Neuron (in vitro differentiated cells): ENCODE data around the gene KLHL5.
"Not testable (repeated sequence)": the region's sequence is repeated elsewhere in the genome, so short reads cannot be mapped to it uniquely, and the experiment has no call there.

Experiments used
- H2AFZ ChIP-seq: one replicate; pipeline ENCODE4 v1.6.1; 2013; ENCODE audit warnings: low read depth, mild to moderate bottlenecking, inconsistent platforms, low read length, moderate library complexity
- H3K27me3 ChIP-seq: one replicate; pipeline ENCODE4 v1.6.1; 2013; ENCODE audit warnings: low read length; ENCODE audit not compliant: insufficient read depth
- H3K36me3 ChIP-seq: one replicate; pipeline ENCODE4 v1.6.1; 2013; ENCODE audit warnings: low read length; ENCODE audit not compliant: insufficient read depth
- H3K4me1 ChIP-seq: one replicate; pipeline ENCODE4 v1.6.1; 2013; ENCODE audit warnings: low read length; ENCODE audit not compliant: insufficient read depth
- H3K4me3 ChIP-seq: 2 replicates; pipeline ENCODE4 v1.5.1; 2013; ENCODE audit warnings: mild to moderate bottlenecking, low read length, moderate library complexity
- H3K9me3 ChIP-seq: one replicate; pipeline ENCODE4 v1.6.1; 2013; ENCODE audit warnings: low read length

Gene KLHL5

DNA sequence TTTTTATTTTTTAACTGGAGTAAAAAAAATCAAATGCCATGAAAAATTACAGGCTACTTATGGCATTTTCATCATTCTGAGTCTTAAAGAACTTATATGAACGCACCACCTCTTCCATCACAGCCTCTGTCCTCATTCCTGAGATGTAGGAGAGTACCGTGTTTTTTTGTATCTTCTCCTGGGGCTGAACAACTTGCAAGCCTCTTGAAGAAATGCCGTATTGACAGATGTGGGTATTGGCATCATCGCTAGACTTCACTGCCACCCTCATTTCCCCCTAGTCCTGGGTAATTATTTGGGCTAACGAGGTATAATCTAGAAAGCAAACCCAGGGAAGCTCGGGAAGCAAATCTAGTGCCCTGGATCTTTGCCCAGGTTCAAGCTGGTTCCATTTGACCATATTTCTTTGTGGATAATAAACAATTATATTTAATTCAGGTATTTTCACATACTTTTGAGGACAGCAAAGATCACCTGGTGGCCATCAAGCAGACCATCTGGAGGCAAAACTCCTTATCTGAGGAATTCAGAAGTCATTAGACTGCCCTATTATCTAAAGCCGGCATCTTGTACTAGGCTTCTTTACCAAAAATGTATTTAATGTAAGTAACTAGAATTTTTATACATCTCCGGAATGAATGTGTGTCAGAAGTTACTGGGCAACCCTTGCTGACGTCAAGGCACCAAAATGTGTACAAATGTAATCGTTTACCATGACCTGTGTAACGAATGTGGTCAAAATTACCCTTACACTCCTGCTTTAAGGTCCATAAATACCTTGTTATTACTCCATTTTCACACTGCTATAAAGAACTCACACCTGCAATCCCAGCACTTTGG is 64.4 kb downstream of the KLHL5 start:
- H3K4me1 ChIP-seq: no peaks in the 10 kb centered on the region
- H3K9me3 ChIP-seq: no peaks in the 10 kb centered on the region
- no peak overlapping the region for H2AFZ ChIP-seq
- peaks cover 3% of the 10 kb centered on the region for H3K36me3 ChIP-seq
- no peak overlapping the region for H3K4me3 ChIP-seq
- no peaks in the 10 kb centered on the region for H3K27me3 ChIP-seq

DNA sequence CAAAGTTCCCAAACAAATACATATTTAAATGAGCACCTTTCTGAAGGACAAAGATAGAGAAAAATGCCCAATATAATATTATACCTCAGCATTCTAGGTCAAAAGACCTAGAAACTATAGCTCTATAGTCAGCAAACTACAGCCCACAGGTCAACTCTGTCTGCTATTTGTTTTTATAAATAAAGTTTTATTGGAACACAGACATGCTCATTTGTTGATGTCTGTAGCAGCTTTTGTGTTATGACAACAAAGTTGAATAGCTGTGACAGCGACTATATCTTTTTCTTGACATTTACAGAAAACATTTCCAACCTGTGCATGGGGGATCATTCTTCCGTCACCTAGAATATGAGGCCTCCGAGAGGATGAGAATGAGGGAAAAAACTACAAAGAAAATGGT is 71.6 kb downstream of the KLHL5 start:
- Histone ChIP-seq H3K36me3 (no peaks in the 10 kb centered on the region), H3K27me3 (no peaks in the 10 kb centered on the region), H3K9me3 (no peaks in the 10 kb centered on the region), H3K4me1 (peaks cover 10% of the 10 kb centered on the region), H3K4me3 (no peak overlapping the region), H2AFZ (no peak overlapping the region)

DNA sequence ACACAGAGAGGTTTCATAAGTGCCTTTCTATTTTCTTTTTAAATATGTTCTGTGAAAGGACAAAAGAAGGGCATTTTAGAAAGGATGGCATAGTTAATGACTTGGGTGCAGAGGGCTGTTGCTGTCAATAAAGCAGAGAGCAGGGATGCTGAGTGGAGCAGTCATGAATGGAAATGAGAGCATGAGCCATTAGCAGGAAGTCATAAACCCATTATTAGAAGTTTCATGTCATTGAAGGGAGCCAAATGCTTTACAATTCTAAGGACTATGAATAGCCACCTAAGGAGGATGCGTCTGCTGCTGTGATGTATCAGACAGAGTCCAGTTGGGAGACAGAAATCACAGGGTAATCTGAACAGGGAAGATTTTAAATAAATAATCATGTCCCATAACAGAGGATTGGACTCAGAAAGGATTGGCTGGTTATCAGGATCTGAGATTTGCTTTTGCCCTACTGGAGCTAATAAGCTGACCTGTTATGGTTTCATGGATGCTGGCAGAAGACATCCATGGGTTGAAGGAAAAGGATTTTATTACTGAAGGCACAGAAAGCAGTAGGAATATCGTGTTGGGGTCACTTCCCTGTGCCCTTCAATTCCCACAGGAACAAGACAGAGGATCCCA is 72.8 kb downstream of the KLHL5 start:
- Histone ChIP-seq H3K4me1 (peaks cover 10% of the 10 kb centered on the region), H3K9me3 (no peaks in the 10 kb centered on the region), H3K36me3 (no peaks in the 10 kb centered on the region), H3K27me3 (no peaks in the 10 kb centered on the region), H3K4me3 (peak overlapping the region; percentile 22), H2AFZ (peak overlapping the region; percentile 31)

DNA sequence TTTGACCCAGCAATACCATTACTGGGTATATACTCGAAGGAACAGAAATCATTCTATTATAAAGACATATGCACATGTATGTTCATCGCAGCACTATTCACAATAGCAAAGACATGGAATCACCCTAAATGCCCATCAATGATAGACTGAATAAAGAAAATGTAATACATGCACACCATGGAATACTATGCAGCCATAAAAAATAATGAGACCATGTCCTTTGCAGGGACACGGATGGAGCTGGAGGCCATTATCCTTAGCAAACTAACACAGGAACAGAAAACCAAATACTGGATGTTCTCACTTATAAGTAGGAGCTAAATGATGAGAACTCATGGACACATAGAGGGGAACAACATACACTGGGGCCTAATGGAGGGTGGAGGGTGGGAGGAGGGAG is 76.2 kb downstream of the KLHL5 start:
- H3K36me3 ChIP-seq, H2AFZ ChIP-seq, H3K4me1 ChIP-seq, H3K9me3 ChIP-seq, H3K4me3 ChIP-seq, H3K27me3 ChIP-seq: not testable (repeated sequence)

DNA sequence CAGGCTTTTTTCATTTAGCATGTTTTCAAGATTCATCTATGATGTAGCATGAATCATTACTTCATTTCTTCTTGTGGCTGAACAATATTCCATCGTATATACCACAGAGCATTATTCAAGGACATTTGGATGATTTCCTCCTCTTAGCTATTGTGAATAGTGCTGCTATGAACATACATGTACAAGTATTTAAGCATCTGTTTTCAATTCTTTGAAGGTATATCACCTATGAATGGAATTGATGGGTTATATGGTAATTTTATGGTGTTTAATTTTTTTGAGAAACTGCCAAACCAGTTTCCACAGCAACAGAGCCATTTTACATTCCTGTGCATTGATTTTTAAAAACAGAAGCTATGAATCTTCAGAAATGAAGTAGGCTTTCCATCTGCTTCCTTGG is 84.2 kb downstream of the KLHL5 start:
- Histone ChIP-seq H3K36me3 (no peaks in the 10 kb centered on the region), H3K4me3 (no peak overlapping the region), H3K9me3 (no peaks in the 10 kb centered on the region), H2AFZ (no peak overlapping the region), H3K27me3 (no peaks in the 10 kb centered on the region), H3K4me1 (no peaks in the 10 kb centered on the region)

DNA sequence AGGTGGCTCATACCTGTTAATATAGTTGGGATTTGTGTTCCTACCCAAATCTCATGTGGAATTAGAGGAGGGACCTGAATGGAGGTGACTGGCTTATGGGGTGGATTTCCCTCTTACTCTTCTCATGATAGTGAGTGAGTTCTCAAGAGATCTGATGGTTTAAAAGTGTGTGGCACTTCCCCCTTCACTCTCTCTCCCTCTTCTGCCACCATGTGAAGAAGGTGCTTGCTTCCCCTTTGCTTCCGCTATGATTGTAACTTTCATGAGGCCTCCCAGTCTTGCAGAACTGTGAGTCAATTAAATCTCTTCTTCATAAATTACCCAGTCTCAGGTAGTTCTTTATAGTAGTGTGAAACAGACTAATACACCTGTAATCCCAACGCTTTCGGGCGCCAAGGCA is 92.0 kb downstream of the KLHL5 start:
- H2AFZ ChIP-seq: no peak overlapping the region
- no peaks in the 10 kb centered on the region for H3K36me3 ChIP-seq
- H3K4me3 ChIP-seq: no peak overlapping the region
- no peaks in the 10 kb centered on the region for H3K4me1 ChIP-seq
- no peaks in the 10 kb centered on the region for H3K27me3 ChIP-seq
- no peaks in the 10 kb centered on the region for H3K9me3 ChIP-seq

DNA sequence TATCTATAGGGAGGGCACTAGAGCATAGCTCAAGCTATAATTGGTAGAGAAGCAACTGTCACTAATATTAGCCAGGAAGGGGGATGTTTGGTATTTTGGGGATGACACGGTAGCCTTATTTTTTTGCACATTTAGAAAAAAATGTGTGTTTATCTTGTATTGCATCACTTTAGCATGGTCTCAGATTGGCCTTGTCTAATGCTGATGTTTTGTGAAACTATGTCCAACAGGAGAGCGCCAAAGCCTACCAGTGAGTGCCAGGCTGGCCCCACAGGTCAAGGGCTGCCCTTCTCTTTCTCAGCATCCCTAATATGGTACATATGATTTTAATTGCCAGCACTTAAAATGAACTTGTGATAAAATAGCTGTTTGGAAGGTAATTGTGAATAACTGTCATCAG is 95.5 kb downstream of the KLHL5 start:
- Histone ChIP-seq H3K36me3 (no peaks in the 10 kb centered on the region), H3K9me3 (no peaks in the 10 kb centered on the region), H3K27me3 (no peaks in the 10 kb centered on the region), H3K4me1 (no peaks in the 10 kb centered on the region), H3K4me3 (no peak overlapping the region), H2AFZ (no peak overlapping the region)

DNA sequence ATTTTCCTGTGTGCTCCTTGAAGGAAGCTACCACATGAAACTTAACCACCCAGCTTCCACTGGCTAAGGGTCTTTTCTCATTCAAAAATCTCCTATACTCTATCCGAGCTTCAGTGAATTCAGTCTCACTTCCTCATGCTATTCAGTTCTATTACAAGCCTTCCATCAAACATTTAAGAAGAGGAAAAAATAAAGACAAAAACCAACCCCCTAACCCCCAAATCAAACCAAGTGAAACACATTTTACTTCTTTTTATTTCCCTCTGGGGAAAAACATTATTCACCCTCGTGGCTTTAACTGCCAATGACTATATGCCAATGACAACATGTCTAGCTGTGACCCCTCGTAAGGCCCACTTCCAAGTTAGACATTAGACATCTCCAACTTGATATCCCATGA is 104.1 kb downstream of the KLHL5 start:
- Histone ChIP-seq H3K4me1 (no peaks in the 10 kb centered on the region), H3K27me3 (no peaks in the 10 kb centered on the region), H3K4me3 (no peak overlapping the region), H3K36me3 (no peaks in the 10 kb centered on the region), H2AFZ (no peak overlapping the region), H3K9me3 (peaks cover 4% of the 10 kb centered on the region)

DNA sequence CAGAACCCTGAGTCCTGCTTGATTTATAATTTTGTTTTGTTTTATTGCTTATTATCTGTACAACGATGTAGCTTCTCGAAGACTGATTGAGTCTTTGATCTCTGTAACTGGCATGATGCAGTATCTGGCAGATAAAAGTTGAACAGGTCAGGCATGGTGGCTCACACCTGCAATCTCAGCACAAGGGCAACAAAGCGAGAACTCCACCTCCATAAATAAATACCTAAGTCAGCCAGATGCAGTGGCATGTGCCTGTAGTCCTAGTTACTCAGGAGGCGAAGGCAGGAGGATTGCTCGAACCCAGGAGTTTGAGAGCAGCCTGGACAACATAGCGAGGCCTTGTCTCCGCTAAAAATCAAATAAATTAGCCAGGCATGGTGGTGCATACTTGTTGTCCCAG is 104.6 kb downstream of the KLHL5 start:
- Histone ChIP-seq H3K27me3 (no peaks in the 10 kb centered on the region), H2AFZ (no peak overlapping the region), H3K36me3 (no peaks in the 10 kb centered on the region), H3K9me3 (peaks cover 4% of the 10 kb centered on the region), H3K4me1 (no peaks in the 10 kb centered on the region), H3K4me3 (no peak overlapping the region)

DNA sequence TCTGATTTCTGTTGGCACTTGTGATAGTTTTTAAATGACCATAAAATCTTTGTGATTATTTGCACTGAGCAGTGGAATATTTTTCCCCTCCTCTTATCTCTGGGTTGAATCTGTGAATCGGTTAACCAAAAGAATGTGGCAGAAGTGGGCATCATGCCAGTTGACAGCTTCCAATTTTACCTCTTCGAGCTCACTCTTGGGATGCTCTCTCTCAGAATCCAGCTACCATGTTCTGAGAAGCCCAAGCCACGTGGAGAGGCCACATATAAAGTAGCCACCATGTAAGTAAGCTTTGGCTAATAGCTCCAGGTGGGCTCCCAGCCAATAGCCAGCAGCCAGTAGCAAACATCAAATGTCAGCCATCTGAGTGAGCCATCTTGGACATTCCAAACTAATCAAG is 107.4 kb downstream of the KLHL5 start:
- H3K9me3 ChIP-seq: peaks cover 4% of the 10 kb centered on the region
- H3K4me1 ChIP-seq: no peaks in the 10 kb centered on the region
- H3K4me3 ChIP-seq: no peak overlapping the region
- H3K27me3 ChIP-seq: no peaks in the 10 kb centered on the region
- no peaks in the 10 kb centered on the region for H3K36me3 ChIP-seq
- no peak overlapping the region for H2AFZ ChIP-seq

DNA sequence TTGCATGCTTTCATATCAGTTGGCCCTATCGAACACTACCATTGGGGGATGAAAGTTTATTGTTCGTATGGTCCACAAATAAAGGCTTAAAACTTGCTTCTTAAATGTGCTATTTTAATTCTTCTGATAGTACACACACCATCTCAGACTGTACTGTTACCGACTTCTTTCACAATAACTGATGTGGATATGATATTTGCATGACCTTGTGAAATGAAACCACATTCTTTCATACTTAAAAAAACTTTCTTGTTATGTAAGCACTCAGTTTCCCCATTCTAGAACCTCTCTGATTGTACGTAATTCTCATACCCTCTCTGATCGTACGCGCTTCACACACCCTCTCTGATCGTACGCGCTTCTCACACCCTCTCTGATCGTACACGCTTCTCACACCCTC is 108.3 kb downstream of the KLHL5 start:
- no peaks in the 10 kb centered on the region for H3K27me3 ChIP-seq
- H3K9me3 ChIP-seq: peaks cover 4% of the 10 kb centered on the region
- no peaks in the 10 kb centered on the region for H3K36me3 ChIP-seq
- H2AFZ ChIP-seq: no peak overlapping the region
- no peaks in the 10 kb centered on the region for H3K4me1 ChIP-seq
- H3K4me3 ChIP-seq: no peak overlapping the region
